PC-9 (cell line): Measurements from ENCODE around the gene PHB1.

ENCODE experiments used
- EZH2 ChIP-seq: fragments of 200-600 bp; sonication (generic); IDR thresholded peaks from 2 replicates; pipeline ENCODE4 v1.8.0; 2017; ENCODE audit warnings: antibody characterized with exemption, low read depth
- TF ChIP-seq, protein P1 (sequence below): fragments of 200-600 bp; sonication (generic); conservative IDR thresholded peaks from 2 replicates; pipeline ENCODE4 v1.6.1; 2017; ENCODE audit warnings: mixed run types, antibody characterized with exemption, mild to moderate bottlenecking, moderate library complexity

DNA sequence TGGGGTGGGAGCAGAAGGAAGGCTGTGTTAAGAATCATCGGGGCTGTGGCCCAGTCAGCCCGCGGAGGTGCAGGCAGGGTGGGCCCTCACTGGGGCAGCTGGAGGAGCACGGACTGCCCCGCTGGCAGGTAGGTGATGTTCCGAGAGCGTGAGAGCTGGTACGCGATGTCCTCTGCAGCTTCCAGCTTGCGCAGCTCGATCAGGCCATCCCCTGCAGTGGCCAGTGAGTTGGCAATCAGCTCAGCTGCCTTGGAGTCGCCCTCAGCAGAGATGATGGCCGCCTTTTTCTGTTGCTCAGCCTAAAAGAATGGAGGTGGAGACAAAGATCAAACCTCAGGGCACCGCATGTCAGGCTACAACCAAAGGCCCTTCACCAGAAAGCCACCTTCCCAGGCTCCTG, 9.8 kb downstream of the PHB1 start:
- TF ChIP-seq, protein P1, sequence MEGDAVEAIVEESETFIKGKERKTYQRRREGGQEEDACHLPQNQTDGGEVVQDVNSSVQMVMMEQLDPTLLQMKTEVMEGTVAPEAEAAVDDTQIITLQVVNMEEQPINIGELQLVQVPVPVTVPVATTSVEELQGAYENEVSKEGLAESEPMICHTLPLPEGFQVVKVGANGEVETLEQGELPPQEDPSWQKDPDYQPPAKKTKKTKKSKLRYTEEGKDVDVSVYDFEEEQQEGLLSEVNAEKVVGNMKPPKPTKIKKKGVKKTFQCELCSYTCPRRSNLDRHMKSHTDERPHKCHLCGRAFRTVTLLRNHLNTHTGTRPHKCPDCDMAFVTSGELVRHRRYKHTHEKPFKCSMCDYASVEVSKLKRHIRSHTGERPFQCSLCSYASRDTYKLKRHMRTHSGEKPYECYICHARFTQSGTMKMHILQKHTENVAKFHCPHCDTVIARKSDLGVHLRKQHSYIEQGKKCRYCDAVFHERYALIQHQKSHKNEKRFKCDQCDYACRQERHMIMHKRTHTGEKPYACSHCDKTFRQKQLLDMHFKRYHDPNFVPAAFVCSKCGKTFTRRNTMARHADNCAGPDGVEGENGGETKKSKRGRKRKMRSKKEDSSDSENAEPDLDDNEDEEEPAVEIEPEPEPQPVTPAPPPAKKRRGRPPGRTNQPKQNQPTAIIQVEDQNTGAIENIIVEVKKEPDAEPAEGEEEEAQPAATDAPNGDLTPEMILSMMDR, result no peak
- no peak for TF ChIP-seq EZH2
